HFF-Myc (cell line): ENCODE measurements around the gene C11orf97.

Experiments used
- DNase-seq: peaks from one replicate; pipeline ENCODE4 v3.0.0-alpha.2; 2011; ENCODE audit warnings: low read depth; ENCODE audit errors: extremely low read depth
- H3K4me3 ChIP-seq: replicated peaks from 2 replicates; pipeline ENCODE4 v1.5.1; 2011; ENCODE audit warnings: low read depth, mild to moderate bottlenecking, control low read depth, low read length
- TF ChIP-seq, protein P1 (sequence below): IDR thresholded peaks from 2 replicates; pipeline ENCODE4 v1.5.1; 2012; ENCODE audit warnings: mild to moderate bottlenecking, low read depth, low read length, control low read depth; ENCODE audit errors: missing control alignments

Gene C11orf97, protein sequence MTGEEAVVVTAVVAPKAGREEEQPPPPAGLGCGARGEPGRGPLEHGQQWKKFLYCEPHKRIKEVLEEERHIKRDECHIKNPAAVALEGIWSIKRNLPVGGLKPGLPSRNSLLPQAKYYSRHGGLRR

DNA sequence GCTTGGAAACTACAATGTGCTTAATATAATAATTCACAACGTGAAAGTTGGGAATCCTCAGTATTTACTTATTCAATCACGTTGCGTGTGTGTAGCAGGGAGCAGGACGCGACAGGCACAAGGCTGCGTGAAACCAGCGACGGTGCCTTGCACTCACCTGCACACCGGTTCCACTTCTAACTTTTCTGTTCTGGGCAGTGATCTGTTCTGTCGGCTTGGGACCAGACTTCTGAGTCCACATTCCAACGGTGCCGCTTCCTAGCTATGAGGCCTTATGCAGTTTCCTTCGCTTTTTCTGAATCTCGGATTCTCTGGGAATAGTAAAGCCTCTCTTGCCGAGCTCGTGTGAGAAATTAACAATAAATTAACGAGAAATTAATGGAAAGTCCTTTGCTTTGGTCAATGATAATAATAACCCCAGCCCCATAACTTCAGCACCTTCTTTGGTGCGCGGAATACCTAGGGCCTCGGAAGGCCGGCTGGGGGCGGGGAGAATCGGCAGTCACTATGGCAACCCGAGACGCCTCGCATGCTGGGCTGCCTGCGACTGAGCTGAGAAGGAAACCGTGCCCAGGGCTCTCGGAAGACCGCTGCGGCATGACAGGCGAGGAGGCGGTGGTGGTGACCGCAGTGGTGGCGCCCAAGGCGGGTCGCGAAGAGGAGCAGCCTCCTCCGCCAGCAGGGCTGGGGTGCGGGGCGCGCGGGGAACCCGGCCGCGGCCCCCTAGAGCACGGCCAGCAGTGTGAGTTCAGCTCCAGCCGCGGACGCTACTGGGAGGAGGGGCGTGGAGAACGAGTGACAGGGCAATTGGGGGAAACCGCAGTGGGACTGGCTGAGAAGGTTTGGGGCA, at the start of gene C11orf97:
Gene C11orf97 (plus strand): TSS at position 530 of the 850 bp plus-strand sequence. CDS start 68 bp downstream, at position 598.
- TF ChIP-seq, protein P1, sequence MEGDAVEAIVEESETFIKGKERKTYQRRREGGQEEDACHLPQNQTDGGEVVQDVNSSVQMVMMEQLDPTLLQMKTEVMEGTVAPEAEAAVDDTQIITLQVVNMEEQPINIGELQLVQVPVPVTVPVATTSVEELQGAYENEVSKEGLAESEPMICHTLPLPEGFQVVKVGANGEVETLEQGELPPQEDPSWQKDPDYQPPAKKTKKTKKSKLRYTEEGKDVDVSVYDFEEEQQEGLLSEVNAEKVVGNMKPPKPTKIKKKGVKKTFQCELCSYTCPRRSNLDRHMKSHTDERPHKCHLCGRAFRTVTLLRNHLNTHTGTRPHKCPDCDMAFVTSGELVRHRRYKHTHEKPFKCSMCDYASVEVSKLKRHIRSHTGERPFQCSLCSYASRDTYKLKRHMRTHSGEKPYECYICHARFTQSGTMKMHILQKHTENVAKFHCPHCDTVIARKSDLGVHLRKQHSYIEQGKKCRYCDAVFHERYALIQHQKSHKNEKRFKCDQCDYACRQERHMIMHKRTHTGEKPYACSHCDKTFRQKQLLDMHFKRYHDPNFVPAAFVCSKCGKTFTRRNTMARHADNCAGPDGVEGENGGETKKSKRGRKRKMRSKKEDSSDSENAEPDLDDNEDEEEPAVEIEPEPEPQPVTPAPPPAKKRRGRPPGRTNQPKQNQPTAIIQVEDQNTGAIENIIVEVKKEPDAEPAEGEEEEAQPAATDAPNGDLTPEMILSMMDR: no peak
- no peak for DNase-seq
- peak within 1 kb of the TSS; percentile 44 for H3K4me3 ChIP-seq

DNA sequence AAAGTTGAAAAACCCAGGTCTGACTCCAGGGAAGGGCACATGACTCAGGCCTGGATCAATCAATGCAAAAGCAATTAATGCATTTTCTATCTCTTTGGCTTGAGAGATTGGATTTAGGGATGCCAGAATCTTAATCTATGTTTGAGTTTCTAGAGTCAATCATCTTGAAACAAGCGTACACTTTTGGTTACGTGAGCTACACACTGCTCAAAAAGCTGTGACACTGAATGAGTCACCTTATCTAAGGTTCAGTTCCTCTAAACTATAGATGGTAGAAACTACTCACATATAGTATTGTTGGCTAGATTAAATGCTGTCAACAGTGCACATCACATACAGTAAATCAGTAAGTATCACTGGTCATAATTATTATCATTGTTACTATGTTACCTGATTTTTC, 42.8 kb upstream of the C11orf97 start:
- TF ChIP-seq, protein P1: no peak
- no peak for DNase-seq
- no peak overlapping the region for H3K4me3 ChIP-seq

DNA sequence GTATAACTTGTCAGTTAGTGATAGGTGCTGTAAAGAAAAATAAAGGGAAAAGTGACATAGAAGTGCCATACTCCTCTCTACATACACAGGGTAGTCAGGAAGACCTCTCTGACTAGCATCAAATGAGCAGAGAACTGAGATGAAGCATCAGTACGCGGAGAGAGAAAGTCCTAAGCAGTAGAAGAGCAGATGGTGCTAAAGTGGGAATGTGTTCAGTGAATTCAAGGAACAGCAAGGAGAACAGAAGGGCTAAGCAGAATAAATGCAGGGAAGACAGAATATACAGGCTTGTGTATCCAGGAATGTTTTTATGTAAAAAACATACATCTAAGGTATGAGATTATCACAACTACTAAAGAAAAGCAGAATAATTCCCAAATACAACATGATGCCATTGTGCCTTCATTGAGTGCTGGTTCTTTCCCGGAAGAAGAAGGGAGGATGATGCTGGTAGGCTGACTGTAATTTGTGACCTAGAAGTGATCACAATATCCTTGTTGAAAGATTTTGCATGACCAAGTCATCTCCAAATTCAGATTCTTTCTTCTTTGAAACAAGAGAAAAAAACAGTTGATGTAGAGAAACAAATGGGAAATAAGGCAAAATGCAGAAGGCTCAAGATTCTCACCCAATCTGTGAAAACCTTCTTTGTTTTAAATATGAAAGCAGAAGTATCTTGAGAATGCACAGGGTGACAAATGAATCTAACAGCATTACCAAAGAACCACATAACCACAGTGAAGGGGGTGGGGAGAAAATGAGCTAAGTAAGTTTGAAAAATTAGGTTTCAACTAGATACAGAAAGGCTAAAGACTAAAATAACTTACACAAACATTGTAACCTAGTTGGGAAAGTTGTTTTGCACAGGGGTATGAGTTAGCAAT, 39.1 kb upstream of the C11orf97 start:
- no peak for DNase-seq
- TF ChIP-seq, protein P1: no peak

DNA sequence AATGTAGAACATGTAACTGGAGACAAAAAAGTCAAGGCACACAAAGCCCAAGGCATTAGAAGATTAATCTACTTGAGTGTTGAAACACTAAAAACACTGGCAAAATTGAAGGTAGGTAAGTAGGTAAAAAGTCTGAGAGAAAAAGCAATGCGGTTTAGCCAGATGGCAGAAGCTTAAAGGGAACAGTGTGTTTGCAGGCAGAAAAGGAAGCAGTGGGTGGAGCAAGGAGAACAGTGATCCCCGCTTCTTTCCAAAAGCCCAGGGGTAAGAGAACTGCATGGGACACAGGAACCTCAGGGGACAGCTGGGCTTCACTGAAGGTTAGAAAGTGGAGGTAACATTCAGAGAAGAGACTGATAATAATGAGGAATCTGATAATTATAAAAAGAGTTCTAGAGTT, 34.6 kb upstream of the C11orf97 start:
- DNase-seq: no peak

More for the DNA sequence above, 39.1 kb upstream of the C11orf97 start:
- no peak overlapping the region for H3K4me3 ChIP-seq

DNA sequence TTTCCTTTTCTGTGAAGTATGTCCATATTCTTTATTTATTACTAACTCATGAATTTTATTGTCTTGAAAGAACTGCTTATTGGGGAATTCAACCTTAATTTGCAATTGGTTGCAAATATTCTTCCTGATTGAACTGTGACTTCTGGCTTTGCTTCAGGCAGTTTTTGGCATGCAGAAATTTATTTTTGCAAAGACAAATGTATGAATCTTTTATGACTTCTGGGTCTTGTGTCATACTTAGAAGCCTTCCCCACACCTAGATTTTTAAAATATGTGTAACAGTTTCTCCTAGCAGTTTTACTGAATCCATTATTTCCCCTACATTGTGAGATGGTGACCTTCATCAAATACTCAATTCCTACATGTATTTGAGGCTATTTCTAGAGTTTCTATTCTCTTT, 30.9 kb upstream of the C11orf97 start:
- no peak overlapping the region for H3K4me3 ChIP-seq
- no peak for DNase-seq
- TF ChIP-seq, protein P1: no peak

More for the DNA sequence above, 34.6 kb upstream of the C11orf97 start:
- TF ChIP-seq, protein P1: no peak
- H3K4me3 ChIP-seq: no peak overlapping the region

DNA sequence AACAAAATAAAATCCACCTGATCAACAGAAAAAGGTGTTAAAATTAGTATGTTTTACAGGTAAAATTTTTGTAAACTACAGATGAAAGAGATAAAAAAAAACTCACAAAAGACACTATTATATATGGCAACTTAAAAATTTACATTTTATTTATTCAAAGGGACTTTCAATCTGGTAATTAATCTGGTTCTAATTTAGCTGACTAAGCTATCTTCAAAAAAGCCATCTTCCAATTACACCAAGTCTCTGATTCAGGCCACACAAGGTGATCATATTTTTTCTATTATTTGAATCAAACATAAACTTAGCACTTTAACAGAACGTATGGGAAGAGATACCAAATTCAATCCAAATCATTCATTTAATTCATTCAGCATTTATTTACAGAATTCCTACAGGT, 26.2 kb upstream of the C11orf97 start:
- H3K4me3 ChIP-seq: no peak overlapping the region
- DNase-seq: no peak
- TF ChIP-seq, protein P1: no peak
